ENCODE results near the gene CHAD. TPM values are rescaled to one million over a fixed set of nuclear protein-coding genes. Genes with fewer than 3 reads are reported as not detected.

CHAD gene
- total RNA-seq, 1 donor from 2014 or later, result not detected

- no peak for DNase-seq (ENCODE audit: low read depth)
Measured at GRCh38 chr17:50495217-50495823, 26.6 kb upstream of the CHAD start.

- DNase-seq (ENCODE audit: low read depth), result no peak
Measured at GRCh38 chr17:50493744-50494143, 25.1 kb upstream of the CHAD start.

- no peak for DNase-seq (ENCODE audit: low read depth)
Measured at GRCh38 chr17:50492214-50492613, 23.5 kb upstream of the CHAD start.

- DNase-seq (ENCODE audit: low read depth), result no peak
Measured at GRCh38 chr17:50491505-50491904, 22.8 kb upstream of the CHAD start.

GRCh38 chr17:50488880-50489279 lies 20.2 kb upstream of the CHAD start:
- DNase-seq (ENCODE audit: low read depth), result no peak

- no peak for DNase-seq (ENCODE audit: low read depth)
Measured at GRCh38 chr17:50487213-50488096, 18.8 kb upstream of the CHAD start.

GRCh38 chr17:50484386-50485155 lies 15.9 kb upstream of the CHAD start:
- no peak for DNase-seq (ENCODE audit: low read depth)

GRCh38 chr17:50483266-50483665 lies 14.6 kb upstream of the CHAD start:
- DNase-seq (ENCODE audit: low read depth), result no peak

- DNase-seq (ENCODE audit: low read depth), result peak; percentile 98
Measured at GRCh38 chr17:50482516-50482915, 13.8 kb upstream of the CHAD start.

- peak; percentile 68 for DNase-seq (ENCODE audit: low read depth)
Measured at GRCh38 chr17:50482110-50482509, 13.4 kb upstream of the CHAD start.

- no peak for DNase-seq (ENCODE audit: low read depth)
Measured at GRCh38 chr17:50481648-50482047, 13.0 kb upstream of the CHAD start.

- DNase-seq (ENCODE audit: low read depth), result no peak
Measured at GRCh38 chr17:50480854-50481490, 12.3 kb upstream of the CHAD start.

- DNase-seq (ENCODE audit: low read depth), result no peak
Measured at GRCh38 chr17:50480142-50480764, 11.6 kb upstream of the CHAD start.

- DNase-seq (ENCODE audit: low read depth), result peak; percentile 85
Measured at GRCh38 chr17:50479522-50480141, 11.0 kb upstream of the CHAD start.

- peak; percentile 91 for DNase-seq (ENCODE audit: low read depth)
Measured at GRCh38 chr17:50478391-50479381, 10.0 kb upstream of the CHAD start, which contains the start of gene RSAD1. Gene RSAD1 (plus strand): TSS chr17:50478860. CDS start chr17:50478885, 25 bp downstream.

GRCh38 chr17:50477976-50478375 lies 9.3 kb upstream of the CHAD start:
- no peak for DNase-seq (ENCODE audit: low read depth)

- no peak for DNase-seq (ENCODE audit: low read depth)
Measured at GRCh38 chr17:50476545-50477315, 8.1 kb upstream of the CHAD start.
